ENCODE data around the gene HOXB5. TPM values are rescaled to one million over a fixed set of nuclear protein-coding genes. Genes with fewer than 3 reads are reported as not detected.

HOXB5 gene
- total RNA-seq, 1 experiment from 2014 or later, result not detected

DNA sequence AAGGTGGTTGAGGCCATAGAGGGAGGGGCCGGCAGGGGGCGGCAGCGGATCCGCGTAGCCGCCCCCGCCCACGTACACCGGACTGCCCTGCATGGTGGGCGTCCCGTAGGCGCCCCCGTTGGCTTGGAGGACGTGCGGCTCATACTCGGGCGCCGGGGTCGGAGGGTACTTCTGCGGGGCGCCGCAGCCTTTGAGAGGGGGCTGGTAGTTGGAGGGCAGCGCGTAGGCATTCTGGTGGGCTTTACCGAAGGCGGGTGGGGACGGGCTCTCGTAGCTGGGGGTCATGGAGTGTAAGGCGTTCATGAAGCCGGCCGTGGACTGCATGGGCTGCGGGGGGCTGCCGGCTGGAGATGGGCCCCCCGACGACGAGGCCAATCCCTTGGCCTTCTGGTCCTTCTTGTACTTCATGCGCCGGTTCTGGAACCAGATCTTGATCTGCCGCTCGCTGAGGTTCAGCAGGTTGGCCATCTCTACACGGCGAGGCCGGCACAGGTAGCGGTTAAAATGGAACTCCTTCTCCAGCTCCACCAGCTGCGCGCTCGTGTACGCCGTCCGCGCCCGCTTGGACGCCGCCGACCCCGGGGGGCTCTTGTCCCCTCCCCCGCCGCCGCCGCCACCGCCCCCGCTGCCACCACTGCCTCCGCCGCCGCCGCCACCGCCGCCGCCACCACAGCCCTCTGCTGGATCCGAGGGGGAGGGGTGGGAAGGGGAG is 42.9 kb downstream of the HOXB5 start:
- H3K27ac ChIP-seq (ENCODE audit: insufficient read length, low read depth, low read length), result no peak overlapping the region
- H3K23me2 ChIP-seq (ENCODE audit: insufficient read length, low read depth, low read length, poor library complexity, severe bottlenecking), result no peaks in the 10 kb centered on the region
- no peak overlapping the region for H3K56ac ChIP-seq (ENCODE audit: insufficient read length, low read depth, low read length)
- no peak overlapping the region for H2BK5ac ChIP-seq (ENCODE audit: insufficient read length, low read length)
- H3K4me2 ChIP-seq (ENCODE audit: insufficient read depth, insufficient read length, low read length), result no peak overlapping the region
- no peaks in the 10 kb centered on the region for H3K9me3 ChIP-seq (ENCODE audit: control insufficient read depth, low read depth, low read length)
- H2BK20ac ChIP-seq (ENCODE audit: low read depth, low read length, poor library complexity, severe bottlenecking), result no peak overlapping the region
- peaks cover 32 to 58% of the 10 kb centered on the region in 2 experiments for H3K4me1 Mint-ChIP-seq
- no peak overlapping the region for H3K4ac ChIP-seq (ENCODE audit: low read depth, low read length)
- H4K8ac ChIP-seq (replicated peaks; ENCODE audit: insufficient read length, low read depth, low read length), result no peak overlapping the region
- H2BK15ac ChIP-seq (ENCODE audit: low read depth, low read length), result no peak overlapping the region
- peaks cover 3% of the 10 kb centered on the region; the same call in 1 of the 2 replicates for H3K4me1 ChIP-seq (ENCODE audit: insufficient read depth, low read length)
- H3K27ac Mint-ChIP-seq, result no peak overlapping the region
- no peak overlapping the region for H4K91ac ChIP-seq (ENCODE audit: insufficient read length, low read depth, low read length)
- no peak overlapping the region; a peak in 1 of 5 replicates for H3K4me3 Mint-ChIP-seq
- no peak overlapping the region for H2AK5ac ChIP-seq (ENCODE audit: insufficient read length, low read length)
- TF ChIP-seq, protein P1, sequence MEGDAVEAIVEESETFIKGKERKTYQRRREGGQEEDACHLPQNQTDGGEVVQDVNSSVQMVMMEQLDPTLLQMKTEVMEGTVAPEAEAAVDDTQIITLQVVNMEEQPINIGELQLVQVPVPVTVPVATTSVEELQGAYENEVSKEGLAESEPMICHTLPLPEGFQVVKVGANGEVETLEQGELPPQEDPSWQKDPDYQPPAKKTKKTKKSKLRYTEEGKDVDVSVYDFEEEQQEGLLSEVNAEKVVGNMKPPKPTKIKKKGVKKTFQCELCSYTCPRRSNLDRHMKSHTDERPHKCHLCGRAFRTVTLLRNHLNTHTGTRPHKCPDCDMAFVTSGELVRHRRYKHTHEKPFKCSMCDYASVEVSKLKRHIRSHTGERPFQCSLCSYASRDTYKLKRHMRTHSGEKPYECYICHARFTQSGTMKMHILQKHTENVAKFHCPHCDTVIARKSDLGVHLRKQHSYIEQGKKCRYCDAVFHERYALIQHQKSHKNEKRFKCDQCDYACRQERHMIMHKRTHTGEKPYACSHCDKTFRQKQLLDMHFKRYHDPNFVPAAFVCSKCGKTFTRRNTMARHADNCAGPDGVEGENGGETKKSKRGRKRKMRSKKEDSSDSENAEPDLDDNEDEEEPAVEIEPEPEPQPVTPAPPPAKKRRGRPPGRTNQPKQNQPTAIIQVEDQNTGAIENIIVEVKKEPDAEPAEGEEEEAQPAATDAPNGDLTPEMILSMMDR (conservative IDR thresholded peaks at IDR 0.05), result peak; percentile 70
- H2BK12ac ChIP-seq (ENCODE audit: insufficient read length, low read depth, low read length), result no peak overlapping the region
- no peak overlapping the region for H2BK120ac ChIP-seq (ENCODE audit: low read depth, low read length, poor library complexity, severe bottlenecking)
- no peak overlapping the region for H3T11ph ChIP-seq (ENCODE audit: low read length)
- H3K14ac ChIP-seq (ENCODE audit: insufficient read depth, low read length), result no peak overlapping the region
- no peak overlapping the region for H3K18ac ChIP-seq (ENCODE audit: insufficient read length, low read depth, low read length)
- H3K9me3 Mint-ChIP-seq, result peaks cover 11% of the 10 kb centered on the region in 2 experiments; a peak in 4 of 5 replicates
- peaks cover 91% of the 10 kb centered on the region for H3K27me3 ChIP-seq (ENCODE audit: insufficient read depth, low read length)
- no peaks in the 10 kb centered on the region for H3K79me2 ChIP-seq (ENCODE audit: insufficient read depth, low read length)
- H3K36me3 Mint-ChIP-seq (ENCODE audit: insufficient read depth in 1 of 3, low read depth in 3 of 3), result no peaks in the 10 kb centered on the region
- H3K79me1 ChIP-seq (ENCODE audit: insufficient read depth, low read depth, low read length, poor library complexity, severe bottlenecking), result no peaks in the 10 kb centered on the region
- H4K5ac ChIP-seq (ENCODE audit: insufficient read length, low read depth, low read length), result no peak overlapping the region
- H3K23ac ChIP-seq (ENCODE audit: insufficient read length, low read depth, low read length), result no peak overlapping the region
- H3K27me3 Mint-ChIP-seq (ENCODE audit: low read depth), result peaks cover 99% of the 10 kb centered on the region
- no peak overlapping the region for H2AFZ ChIP-seq (ENCODE audit: low read length)
- WGBS (ENCODE audit: extremely low coverage, insufficient read length, low lambda C conversion rate), result no CpG with 5 or more reads among the region's 70 CpGs
- DNase-seq, result peak; percentile 75
- peaks cover 3% of the 10 kb centered on the region for H4K20me1 ChIP-seq (ENCODE audit: control insufficient read depth, insufficient read depth, insufficient read length)
- H3K9ac ChIP-seq (ENCODE audit: extremely low read depth, insufficient read length, low read length), result no peak overlapping the region
